HEK293 (cell line): ENCODE measurements around the gene LACRT.

ENCODE experiments used
- CTCF ChIA-PET: fragments of 350-600 bp; formaldehyde crosslinking; extraction: SDS; loops from one replicate; lab custom pipeline; 2021; ENCODE audit warnings: antibody characterized with exemption; lab: Yijun Ruan, JAX
- POLR2A ChIA-PET: fragments of 300-600 bp; formaldehyde crosslinking; extraction: SDS; loops from one replicate; lab custom pipeline; 2020; ENCODE audit warnings: antibody characterized with exemption, inconsistent platforms; lab: Yijun Ruan, JAX
- H3K27ac ChIP-seq: fragments of 200-500 bp; sonication (Bioruptor generic); 2 replicates; pipeline ENCODE4 v1.5.1; 2014; ENCODE audit warnings: low read depth, low read length, control low read depth, inconsistent platforms; ENCODE audit errors: extremely low read depth
- H3K36me3 ChIP-seq, 2 experiments: fragments of 200-500 bp in 1 of 2; sonication (Bioruptor generic) in 1 of 2; 1 replicate in 1 of 2; 2 replicates in 1 of 2; pipeline ENCODE4 v1.5.1; 2014 to 2017; ENCODE audit warnings: inconsistent platforms in 2 of 2, low read length in 2 of 2; ENCODE audit not compliant: control insufficient read depth in 2 of 2, insufficient read depth in 1 of 2
- H3K4me1 ChIP-seq: fragments of 200-500 bp; sonication (Bioruptor generic); 2 replicates; pipeline ENCODE4 v1.5.1; 2014; ENCODE audit warnings: mild to moderate bottlenecking, low read length, inconsistent platforms; ENCODE audit not compliant: control insufficient read depth, insufficient read depth
- H3K4me3 ChIP-seq: 2 replicates; pipeline ENCODE4 v1.5.1; 2011; ENCODE audit warnings: low read depth, mild to moderate bottlenecking, control low read depth, low read length, moderate library complexity
- H3K9me3 ChIP-seq: fragments of 200-500 bp; sonication (Bioruptor generic); 2 replicates; pipeline ENCODE4 v1.5.1; 2014; ENCODE audit warnings: low read depth, low read length, inconsistent platforms; ENCODE audit not compliant: control insufficient read depth, insufficient read depth
- KLF10 ChIP-seq: fragments of 450-650 bp; IDR thresholded peaks from 2 replicates; pipeline ENCODE4 v1.5.1; 2018; ENCODE audit warnings: missing biosample characterization, mild to moderate bottlenecking, missing genetic modification characterization
- PRDM4 ChIP-seq: fragments of 450-650 bp; formaldehyde crosslinking; IDR thresholded peaks from 2 replicates; pipeline ENCODE4 v1.5.1; 2017; ENCODE audit warnings: missing biosample characterization, missing genetic modification characterization
- SETDB1 ChIP-seq: IDR thresholded peaks from one replicate; pipeline ENCODE4 v1.6.1; 2017; ENCODE audit warnings: mild to moderate bottlenecking, low read length, moderate library complexity, mixed read lengths; ENCODE audit not compliant: insufficient read length
- SP2 ChIP-seq: fragments of 450-650 bp; formaldehyde crosslinking; IDR thresholded peaks from 2 replicates; pipeline ENCODE4 v1.5.1; 2016; ENCODE audit warnings: missing biosample characterization, missing genetic modification characterization
- SP7 ChIP-seq: fragments of 450-650 bp; formaldehyde crosslinking; IDR thresholded peaks from 2 replicates; pipeline ENCODE4 v1.5.1; 2016; ENCODE audit warnings: missing biosample characterization, missing genetic modification characterization
- TRIM28 ChIP-seq: IDR thresholded peaks from 2 replicates; pipeline ENCODE4 v1.6.1; 2011; ENCODE audit warnings: low read length, control low read depth, borderline replicate concordance
- ZIC2 ChIP-seq: fragments of 450-650 bp; formaldehyde crosslinking; IDR thresholded peaks from 2 replicates; pipeline ENCODE4 v1.5.1; 2016; ENCODE audit warnings: missing biosample characterization, missing genetic modification characterization
- ZNF132 ChIP-seq: fragments of 450-650 bp; formaldehyde crosslinking; IDR thresholded peaks from 2 replicates; pipeline ENCODE4 v1.5.1; 2017; ENCODE audit warnings: missing biosample characterization, missing genetic modification characterization, borderline replicate concordance
- ZNF133 ChIP-seq: fragments of 450-650 bp; formaldehyde crosslinking; IDR thresholded peaks from 2 replicates; pipeline ENCODE4 v1.5.1; 2016; ENCODE audit warnings: missing biosample characterization, missing genetic modification characterization
- ZNF19 ChIP-seq: fragments of 450-650 bp; formaldehyde crosslinking; IDR thresholded peaks from 2 replicates; pipeline ENCODE4; 2016; ENCODE audit warnings: missing biosample characterization, missing genetic modification characterization, low read depth
- ZNF311 ChIP-seq: fragments of 450-650 bp; formaldehyde crosslinking; IDR thresholded peaks from 2 replicates; pipeline ENCODE4 v1.5.1; 2017; ENCODE audit warnings: missing biosample characterization, missing genetic modification characterization, borderline replicate concordance
- ZNF354C ChIP-seq: fragments of 450-650 bp; formaldehyde crosslinking; IDR thresholded peaks from 2 replicates; pipeline ENCODE4 v1.5.1; 2016; ENCODE audit warnings: missing biosample characterization, missing genetic modification characterization, low read depth, borderline replicate concordance
- ZNF423 ChIP-seq: fragments of 450-650 bp; formaldehyde crosslinking; IDR thresholded peaks from 2 replicates; pipeline ENCODE4 v1.5.1; 2016; ENCODE audit warnings: missing biosample characterization, missing genetic modification characterization
- ZNF433 ChIP-seq: fragments of 450-650 bp; formaldehyde crosslinking; IDR thresholded peaks from 2 replicates; pipeline ENCODE4 v1.5.1; 2016; ENCODE audit warnings: missing biosample characterization, missing genetic modification characterization, low read depth
- ZNF501 ChIP-seq: fragments of 450-650 bp; formaldehyde crosslinking; IDR thresholded peaks from 2 replicates; pipeline ENCODE4 v1.5.1; 2016; ENCODE audit warnings: missing biosample characterization, missing genetic modification characterization
- ZNF510 ChIP-seq: fragments of 450-650 bp; formaldehyde crosslinking; IDR thresholded peaks from 2 replicates; pipeline ENCODE4 v1.5.1; 2018; ENCODE audit warnings: mild to moderate bottlenecking, missing genetic modification characterization, missing biosample characterization; ENCODE audit not compliant: insufficient replicate concordance
- ZNF514 ChIP-seq: fragments of 450-650 bp; formaldehyde crosslinking; IDR thresholded peaks from 2 replicates; pipeline ENCODE4 v1.5.1; 2016; ENCODE audit warnings: missing biosample characterization, missing genetic modification characterization
- ZNF518A ChIP-seq: fragments of 450-650 bp; formaldehyde crosslinking; conservative IDR thresholded peaks from 2 replicates; pipeline ENCODE4 v1.5.1; 2016; ENCODE audit warnings: low read depth, missing biosample characterization, missing genetic modification characterization
- ZNF560 ChIP-seq: fragments of 450-650 bp; formaldehyde crosslinking; IDR thresholded peaks from 2 replicates; pipeline ENCODE4 v1.5.1; 2017; ENCODE audit warnings: missing biosample characterization, missing genetic modification characterization, borderline replicate concordance
- ZNF585B ChIP-seq: fragments of 450-650 bp; formaldehyde crosslinking; IDR thresholded peaks from 2 replicates; pipeline ENCODE4 v1.5.1; 2016; ENCODE audit warnings: missing biosample characterization, missing genetic modification characterization
- ZNF654 ChIP-seq: fragments of 450-650 bp; formaldehyde crosslinking; IDR thresholded peaks from 2 replicates; pipeline ENCODE4 v1.5.1; 2016; ENCODE audit warnings: low read depth, missing biosample characterization, missing genetic modification characterization
- ZNF843 ChIP-seq: fragments of 450-650 bp; formaldehyde crosslinking; IDR thresholded peaks from 2 replicates; pipeline ENCODE4 v1.5.1; 2016; ENCODE audit warnings: missing biosample characterization, missing genetic modification characterization
- ZXDB ChIP-seq: fragments of 450-650 bp; formaldehyde crosslinking; IDR thresholded peaks from 2 replicates; pipeline ENCODE4 v1.5.1; 2016; ENCODE audit warnings: missing biosample characterization, missing genetic modification characterization
- TF ChIP-seq, protein P1 (sequence below): fragments of 450-650 bp; formaldehyde crosslinking; IDR thresholded peaks from 2 replicates; pipeline ENCODE4 v1.5.1; 2016; ENCODE audit warnings: missing biosample characterization, missing genetic modification characterization, low read depth
- TF ChIP-seq, protein P2 (sequence below): fragments of 450-650 bp; formaldehyde crosslinking; IDR thresholded peaks from 2 replicates; pipeline ENCODE4 v1.5.1; 2016; ENCODE audit warnings: missing biosample characterization, missing genetic modification characterization

The LACRT gene

DNA sequence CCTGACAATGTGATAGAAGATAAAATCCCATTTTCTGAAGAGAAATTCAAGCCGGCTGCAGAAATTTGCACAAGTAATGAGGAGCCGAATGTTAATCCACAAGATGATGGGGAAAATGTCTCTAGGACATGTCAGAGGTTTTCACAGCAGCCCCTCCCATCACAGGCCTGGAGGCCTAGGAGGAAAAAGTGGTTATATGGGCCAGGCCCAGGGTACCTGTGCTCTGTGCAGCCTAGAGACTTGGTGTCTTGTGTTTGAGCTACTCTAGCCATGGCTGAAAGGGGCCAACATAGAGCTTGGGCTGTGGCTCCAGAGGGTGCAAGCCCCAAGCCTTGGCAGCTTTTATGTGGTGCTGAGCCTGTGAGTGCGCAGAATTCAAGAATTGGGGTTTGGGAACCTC is 7.4 kb downstream of the LACRT start:
- POLR2A ChIA-PET = no interaction called here
- no peak overlapping the region for H3K4me3 ChIP-seq
- H3K36me3 ChIP-seq = no peaks in the 10 kb centered on the region
- CTCF ChIA-PET = no interaction called here
- TF ChIP-seq ZNF423 (no peak), SP2 (tag by site-specific recombination) (no peak), ZNF433 (tag by site-specific recombination) (no peak), ZNF132 (tag by site-specific recombination) (no peak), ZXDB (tag by site-specific recombination) (no peak), ZNF133 (no peak), ZNF518A (tag by site-specific recombination) (no peak), ZNF501 (tag by site-specific recombination) (no peak), ZNF585B (tag by site-specific recombination) (peak; percentile 91), SETDB1 (peak; percentile 42), PRDM4 (tag by site-specific recombination) (no peak), ZNF354C (tag by site-specific recombination) (no peak), ZNF19 (tag by site-specific recombination) (no peak), TRIM28 (0 out of 2 replicates have a peak, but pooled peaks have one; percentile 11), ZIC2 (tag by site-specific recombination) (no peak), KLF10 (tag by site-specific recombination) (no peak), ZNF654 (no peak), SP7 (tag by site-specific recombination) (no peak), ZNF560 (no peak), ZNF311 (tag by site-specific recombination) (no peak), ZNF510 (tag by site-specific recombination) (no peak), ZNF843 (no peak), ZNF514 (tag by site-specific recombination) (no peak)
- TF ChIP-seq, protein P1, sequence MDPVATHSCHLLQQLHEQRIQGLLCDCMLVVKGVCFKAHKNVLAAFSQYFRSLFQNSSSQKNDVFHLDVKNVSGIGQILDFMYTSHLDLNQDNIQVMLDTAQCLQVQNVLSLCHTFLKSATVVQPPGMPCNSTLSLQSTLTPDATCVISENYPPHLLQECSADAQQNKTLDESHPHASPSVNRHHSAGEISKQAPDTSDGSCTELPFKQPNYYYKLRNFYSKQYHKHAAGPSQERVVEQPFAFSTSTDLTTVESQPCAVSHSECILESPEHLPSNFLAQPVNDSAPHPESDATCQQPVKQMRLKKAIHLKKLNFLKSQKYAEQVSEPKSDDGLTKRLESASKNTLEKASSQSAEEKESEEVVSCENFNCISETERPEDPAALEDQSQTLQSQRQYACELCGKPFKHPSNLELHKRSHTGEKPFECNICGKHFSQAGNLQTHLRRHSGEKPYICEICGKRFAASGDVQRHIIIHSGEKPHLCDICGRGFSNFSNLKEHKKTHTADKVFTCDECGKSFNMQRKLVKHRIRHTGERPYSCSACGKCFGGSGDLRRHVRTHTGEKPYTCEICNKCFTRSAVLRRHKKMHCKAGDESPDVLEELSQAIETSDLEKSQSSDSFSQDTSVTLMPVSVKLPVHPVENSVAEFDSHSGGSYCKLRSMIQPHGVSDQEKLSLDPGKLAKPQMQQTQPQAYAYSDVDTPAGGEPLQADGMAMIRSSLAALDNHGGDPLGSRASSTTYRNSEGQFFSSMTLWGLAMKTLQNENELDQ (tag by site-specific recombination) = no peak
- TF ChIP-seq, protein P2, sequence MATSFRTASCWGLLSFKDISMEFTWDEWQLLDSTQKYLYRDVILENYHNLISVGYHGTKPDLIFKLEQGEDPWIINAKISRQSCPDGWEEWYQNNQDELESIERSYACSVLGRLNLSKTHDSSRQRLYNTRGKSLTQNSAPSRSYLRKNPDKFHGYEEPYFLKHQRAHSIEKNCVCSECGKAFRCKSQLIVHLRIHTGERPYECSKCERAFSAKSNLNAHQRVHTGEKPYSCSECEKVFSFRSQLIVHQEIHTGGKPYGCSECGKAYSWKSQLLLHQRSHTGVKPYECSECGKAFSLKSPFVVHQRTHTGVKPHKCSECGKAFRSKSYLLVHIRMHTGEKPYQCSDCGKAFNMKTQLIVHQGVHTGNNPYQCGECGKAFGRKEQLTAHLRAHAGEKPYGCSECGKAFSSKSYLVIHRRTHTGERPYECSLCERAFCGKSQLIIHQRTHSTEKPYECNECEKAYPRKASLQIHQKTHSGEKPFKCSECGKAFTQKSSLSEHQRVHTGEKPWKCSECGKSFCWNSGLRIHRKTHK (tag by site-specific recombination) = no peak
- no peak overlapping the region for H3K27ac ChIP-seq
- H3K4me1 ChIP-seq = peaks cover 8% of the 10 kb centered on the region; the same call in 1 of the 2 replicates
- no peaks in the 10 kb centered on the region; the same call in 1 of the 2 replicates for H3K9me3 ChIP-seq
